ENCODE measurements around the gene BNC2.

The BNC2 gene

DNA sequence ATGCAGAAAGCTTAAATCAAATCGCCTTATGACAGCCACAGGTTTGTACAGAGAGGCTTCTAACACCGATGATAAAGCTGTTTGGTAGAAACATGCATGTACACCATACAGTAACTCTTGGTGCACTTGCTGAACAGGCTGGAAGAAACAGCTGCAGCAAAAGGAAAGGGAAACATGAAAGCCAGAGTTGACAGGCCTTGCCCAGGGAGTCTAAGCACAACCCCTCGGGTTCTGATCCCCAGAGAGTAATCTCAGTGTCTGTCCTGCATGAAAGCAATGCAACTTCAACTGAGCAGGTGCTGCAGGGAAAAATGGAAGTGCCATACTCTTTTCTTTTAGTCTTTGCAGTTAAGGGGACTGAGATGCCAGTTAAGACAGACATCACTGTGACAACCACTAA is 419.9 kb downstream of the BNC2 start (continued):
- TF ChIP-seq ZNF157 (tag by site-specific recombination; IDR thresholded peaks at IDR 0.05) (no peak), ZNF488 (tag by site-specific recombination; IDR thresholded peaks at IDR 0.05) (no peak), ZNF10 (tag by site-specific recombination; IDR thresholded peaks at IDR 0.05) (no peak), PRDM6 (tag by site-specific recombination; IDR thresholded peaks at IDR 0.05) (no peak), ZNF274 (IDR thresholded peaks at IDR 0.05; ENCODE audit: low read length) (no peak), ZNF274 (tag by site-specific recombination; IDR thresholded peaks at IDR 0.05; ENCODE audit: borderline replicate concordance) (no peak), ZNF26 (tag by site-specific recombination; IDR thresholded peaks at IDR 0.05) (no peak), ZNF747 (tag by site-specific recombination; IDR thresholded peaks at IDR 0.05) (no peak), MZF1 (tag by site-specific recombination; IDR thresholded peaks at IDR 0.05; ENCODE audit: borderline replicate concordance) (no peak), ZNF707 (tag by site-specific recombination; IDR thresholded peaks at IDR 0.05) (no peak), ZNF140 (tag by site-specific recombination; IDR thresholded peaks at IDR 0.05) (no peak), ZFP69B (tag by site-specific recombination; IDR thresholded peaks at IDR 0.05) (no peak), ZSCAN5A (tag by site-specific recombination; IDR thresholded peaks at IDR 0.05) (no peak)

DNA sequence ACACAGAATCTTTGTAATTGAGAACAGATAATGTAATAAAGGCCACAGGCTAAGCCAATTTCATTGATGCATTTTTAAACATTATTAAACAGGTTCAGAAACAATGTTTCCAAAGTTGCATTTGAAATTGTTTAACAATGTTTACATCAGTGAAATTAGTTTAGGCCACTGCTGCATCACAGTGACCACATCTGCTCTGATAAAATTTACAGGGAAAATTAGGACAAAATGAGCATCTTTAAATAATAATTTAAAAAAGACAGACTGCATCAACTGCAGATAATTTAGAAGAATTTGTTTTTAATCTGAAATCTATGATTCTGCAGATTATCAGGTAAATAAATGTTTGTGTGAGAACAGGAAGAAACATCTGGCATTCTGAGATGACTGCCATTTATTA is 420.4 kb downstream of the BNC2 start:
- ChIA-PET POLR2A (no interaction called here), CTCF (interaction anchor here (0.6 kb wide), 1 partner anchor 20 kb away, joined by 4 read pairs; no protein-coding TSS in a partner anchor)
- H3K27ac ChIP-seq (ENCODE audit: extremely low read depth, low read depth, low read length): no peak overlapping the region
- 0 out of 2 replicates have a peak, but pooled peaks cover 2% of the 10 kb centered on the region for H3K4me1 ChIP-seq (ENCODE audit: control insufficient read depth, insufficient read depth, low read length)
- H3K4me3 ChIP-seq (ENCODE audit: low read depth, low read length): no peak overlapping the region
- TF ChIP-seq ZNF768 (tag by site-specific recombination; IDR thresholded peaks at IDR 0.05) (no peak), ZNF133 (tag by site-specific recombination; IDR thresholded peaks at IDR 0.05) (no peak), ZNF10 (tag by site-specific recombination; IDR thresholded peaks at IDR 0.05) (no peak), ZNF600 (tag by site-specific recombination; IDR thresholded peaks at IDR 0.05) (no peak), ZNF624 (tag by site-specific recombination; IDR thresholded peaks at IDR 0.05) (no peak), ZNF366 (tag by site-specific recombination; conservative IDR thresholded peaks at IDR 0.05) (no peak), ZNF791 (tag by site-specific recombination; IDR thresholded peaks at IDR 0.05) (no peak), ZNF112 (tag by site-specific recombination; IDR thresholded peaks at IDR 0.05) (no peak), ZNF354C (tag by site-specific recombination; IDR thresholded peaks at IDR 0.05; ENCODE audit: borderline replicate concordance, low read depth) (no peak)
- TF ChIP-seq, protein P1, sequence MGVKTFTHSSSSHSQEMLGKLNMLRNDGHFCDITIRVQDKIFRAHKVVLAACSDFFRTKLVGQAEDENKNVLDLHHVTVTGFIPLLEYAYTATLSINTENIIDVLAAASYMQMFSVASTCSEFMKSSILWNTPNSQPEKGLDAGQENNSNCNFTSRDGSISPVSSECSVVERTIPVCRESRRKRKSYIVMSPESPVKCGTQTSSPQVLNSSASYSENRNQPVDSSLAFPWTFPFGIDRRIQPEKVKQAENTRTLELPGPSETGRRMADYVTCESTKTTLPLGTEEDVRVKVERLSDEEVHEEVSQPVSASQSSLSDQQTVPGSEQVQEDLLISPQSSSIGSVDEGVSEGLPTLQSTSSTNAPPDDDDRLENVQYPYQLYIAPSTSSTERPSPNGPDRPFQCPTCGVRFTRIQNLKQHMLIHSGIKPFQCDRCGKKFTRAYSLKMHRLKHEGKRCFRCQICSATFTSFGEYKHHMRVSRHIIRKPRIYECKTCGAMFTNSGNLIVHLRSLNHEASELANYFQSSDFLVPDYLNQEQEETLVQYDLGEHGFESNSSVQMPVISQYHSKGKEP (tag by site-specific recombination; IDR thresholded peaks at IDR 0.05): no peak
- TF ChIP-seq, protein P2, sequence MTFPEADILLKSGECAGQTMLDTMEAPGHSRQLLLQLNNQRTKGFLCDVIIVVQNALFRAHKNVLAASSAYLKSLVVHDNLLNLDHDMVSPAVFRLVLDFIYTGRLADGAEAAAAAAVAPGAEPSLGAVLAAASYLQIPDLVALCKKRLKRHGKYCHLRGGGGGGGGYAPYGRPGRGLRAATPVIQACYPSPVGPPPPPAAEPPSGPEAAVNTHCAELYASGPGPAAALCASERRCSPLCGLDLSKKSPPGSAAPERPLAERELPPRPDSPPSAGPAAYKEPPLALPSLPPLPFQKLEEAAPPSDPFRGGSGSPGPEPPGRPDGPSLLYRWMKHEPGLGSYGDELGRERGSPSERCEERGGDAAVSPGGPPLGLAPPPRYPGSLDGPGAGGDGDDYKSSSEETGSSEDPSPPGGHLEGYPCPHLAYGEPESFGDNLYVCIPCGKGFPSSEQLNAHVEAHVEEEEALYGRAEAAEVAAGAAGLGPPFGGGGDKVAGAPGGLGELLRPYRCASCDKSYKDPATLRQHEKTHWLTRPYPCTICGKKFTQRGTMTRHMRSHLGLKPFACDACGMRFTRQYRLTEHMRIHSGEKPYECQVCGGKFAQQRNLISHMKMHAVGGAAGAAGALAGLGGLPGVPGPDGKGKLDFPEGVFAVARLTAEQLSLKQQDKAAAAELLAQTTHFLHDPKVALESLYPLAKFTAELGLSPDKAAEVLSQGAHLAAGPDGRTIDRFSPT (tag by site-specific recombination; IDR thresholded peaks at IDR 0.05): no peak
- no peaks in the 10 kb centered on the region for H3K9me3 ChIP-seq (ENCODE audit: control insufficient read depth, insufficient read depth, low read depth, low read length)
- no peaks in the 10 kb centered on the region for H3K36me3 ChIP-seq (ENCODE audit: control insufficient read depth in 2 of 2, insufficient read depth in 1 of 2, low read length in 2 of 2)

Data from HEK293 (cell line).